ENCODE data around the gene HOXA11.

DNA sequence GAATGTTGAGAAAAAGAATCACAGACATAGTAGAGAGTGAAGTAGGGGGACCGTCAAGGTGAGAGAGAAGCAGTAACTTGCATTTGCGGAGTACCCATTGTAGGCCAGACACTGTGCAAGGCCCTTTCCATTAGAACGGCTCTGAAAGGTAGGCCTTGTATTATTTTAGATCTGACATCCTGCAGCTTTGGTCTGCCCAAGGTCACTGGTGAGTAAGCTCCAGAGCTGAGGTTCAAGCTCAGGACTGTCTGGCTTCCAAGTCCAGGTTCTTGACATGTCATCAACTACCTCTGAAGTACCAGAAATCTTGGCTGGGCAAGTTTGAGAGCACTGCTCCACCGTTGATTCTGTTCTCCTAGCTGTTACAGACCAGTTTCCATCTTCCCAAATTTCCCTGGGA lies 44.4 kb upstream of the HOXA11 start:
- TF ChIP-seq, protein P1, sequence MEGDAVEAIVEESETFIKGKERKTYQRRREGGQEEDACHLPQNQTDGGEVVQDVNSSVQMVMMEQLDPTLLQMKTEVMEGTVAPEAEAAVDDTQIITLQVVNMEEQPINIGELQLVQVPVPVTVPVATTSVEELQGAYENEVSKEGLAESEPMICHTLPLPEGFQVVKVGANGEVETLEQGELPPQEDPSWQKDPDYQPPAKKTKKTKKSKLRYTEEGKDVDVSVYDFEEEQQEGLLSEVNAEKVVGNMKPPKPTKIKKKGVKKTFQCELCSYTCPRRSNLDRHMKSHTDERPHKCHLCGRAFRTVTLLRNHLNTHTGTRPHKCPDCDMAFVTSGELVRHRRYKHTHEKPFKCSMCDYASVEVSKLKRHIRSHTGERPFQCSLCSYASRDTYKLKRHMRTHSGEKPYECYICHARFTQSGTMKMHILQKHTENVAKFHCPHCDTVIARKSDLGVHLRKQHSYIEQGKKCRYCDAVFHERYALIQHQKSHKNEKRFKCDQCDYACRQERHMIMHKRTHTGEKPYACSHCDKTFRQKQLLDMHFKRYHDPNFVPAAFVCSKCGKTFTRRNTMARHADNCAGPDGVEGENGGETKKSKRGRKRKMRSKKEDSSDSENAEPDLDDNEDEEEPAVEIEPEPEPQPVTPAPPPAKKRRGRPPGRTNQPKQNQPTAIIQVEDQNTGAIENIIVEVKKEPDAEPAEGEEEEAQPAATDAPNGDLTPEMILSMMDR (IDR thresholded peaks at IDR 0.05), result no peak
- no peak for TF ChIP-seq POLR2A (IDR thresholded peaks at IDR 0.05)

Data from adrenal gland (tissue), 5 donors.